Inferior parietal cortex (tissue), 1 donor: Measurements from ENCODE around the gene TFCP2.
A peak's percentile ranks its signal among the peaks of the same experiment; 100 is the strongest.
"Not testable (repeated sequence)": the region's sequence is repeated elsewhere in the genome, so short reads cannot be mapped to it uniquely, and the experiment has no call there.

Source experiments
- DNase-seq: peaks from one replicate; pipeline ENCODE4 v3.0.0-alpha.2; 2016; ENCODE audit errors: extremely low spot score

TFCP2 gene, protein sequence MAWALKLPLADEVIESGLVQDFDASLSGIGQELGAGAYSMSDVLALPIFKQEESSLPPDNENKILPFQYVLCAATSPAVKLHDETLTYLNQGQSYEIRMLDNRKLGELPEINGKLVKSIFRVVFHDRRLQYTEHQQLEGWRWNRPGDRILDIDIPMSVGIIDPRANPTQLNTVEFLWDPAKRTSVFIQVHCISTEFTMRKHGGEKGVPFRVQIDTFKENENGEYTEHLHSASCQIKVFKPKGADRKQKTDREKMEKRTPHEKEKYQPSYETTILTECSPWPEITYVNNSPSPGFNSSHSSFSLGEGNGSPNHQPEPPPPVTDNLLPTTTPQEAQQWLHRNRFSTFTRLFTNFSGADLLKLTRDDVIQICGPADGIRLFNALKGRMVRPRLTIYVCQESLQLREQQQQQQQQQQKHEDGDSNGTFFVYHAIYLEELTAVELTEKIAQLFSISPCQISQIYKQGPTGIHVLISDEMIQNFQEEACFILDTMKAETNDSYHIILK

GRCh38 chr12:51172515-51173431 is at the start of gene TFCP2:
Gene TFCP2, minus strand, starts transcription at chr12:51173135. Its CDS starts 713 bp downstream, at chr12:51172422.
- peak; percentile 96 for DNase-seq

- DNase-seq: no peak
These were observed 49.5 kb upstream of the TFCP2 start for GRCh38 chr12:51222461-51222860.

DNA sequence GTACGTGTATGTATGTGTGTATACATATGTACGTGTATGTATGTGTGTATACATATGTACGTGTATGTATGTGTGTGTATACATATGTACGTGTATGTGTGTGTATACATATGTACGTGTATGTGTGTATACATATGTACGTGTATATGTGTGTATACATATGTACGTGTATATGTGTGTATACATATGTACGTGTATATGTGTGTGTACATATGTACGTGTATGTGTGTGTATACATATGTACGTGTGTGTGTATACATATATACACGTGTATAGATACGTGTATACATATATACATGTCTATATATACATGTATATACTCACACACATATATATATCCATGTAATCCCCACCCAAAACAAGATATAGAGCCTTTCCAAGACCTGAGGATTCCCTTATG is 46.9 kb upstream of the TFCP2 start:
- not testable (repeated sequence) for DNase-seq

DNA sequence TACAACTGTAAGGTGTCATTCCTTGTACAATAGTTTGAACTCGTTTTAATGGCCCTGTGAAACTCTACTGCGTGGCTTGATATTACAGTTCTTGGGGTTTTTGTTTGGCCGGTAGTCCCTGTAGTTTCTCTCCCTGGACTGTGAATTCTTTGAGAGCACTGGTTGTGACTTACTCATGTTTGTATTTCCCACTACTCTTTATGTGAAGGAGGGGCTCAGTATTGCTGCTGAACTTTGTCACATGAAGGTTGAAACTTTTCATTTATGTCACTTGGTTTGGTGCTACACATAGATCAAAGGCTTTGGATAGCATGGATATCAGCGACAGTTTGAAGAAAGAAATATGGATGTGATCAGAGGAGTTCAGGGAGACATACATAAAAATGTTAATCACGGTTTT is 46.4 kb upstream of the TFCP2 start:
- no peak for DNase-seq

- no peak for DNase-seq
These were observed 45.7 kb upstream of the TFCP2 start for GRCh38 chr12:51218607-51219161.

GRCh38 chr12:51217968-51218606 is 45.2 kb upstream of the TFCP2 start, which contains the start of gene POU6F1:
Gene POU6F1, minus strand, starts transcription at chr12:51218062. Its CDS starts 11,226 bp downstream, at chr12:51206836.
- peak; percentile 78 for DNase-seq

- no peak for DNase-seq
These were observed 44.4 kb upstream of the TFCP2 start for GRCh38 chr12:51217133-51217967.

GRCh38 chr12:51216642-51217041 is 43.7 kb upstream of the TFCP2 start:
- no peak for DNase-seq

DNA sequence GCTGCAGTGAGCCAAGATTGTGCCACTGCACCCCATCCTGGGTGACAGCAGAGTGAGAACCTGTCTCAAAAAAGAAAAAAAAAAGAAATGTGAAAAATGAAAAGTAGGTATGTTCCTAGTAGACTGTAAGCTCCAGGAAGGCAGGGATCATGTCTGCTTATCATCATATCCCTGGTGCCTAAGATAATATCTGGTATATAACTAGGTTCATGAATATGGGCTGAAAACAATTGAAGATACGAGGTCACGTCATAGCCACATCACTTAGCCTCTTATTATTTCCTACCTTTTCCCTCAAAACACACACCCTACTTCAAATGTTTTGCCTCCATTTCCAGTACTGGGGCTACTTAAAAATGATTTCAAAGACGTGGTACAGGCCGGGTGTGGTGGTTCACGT is 42.0 kb upstream of the TFCP2 start:
- DNase-seq: no peak

- DNase-seq: no peak
These were observed 37.9 kb upstream of the TFCP2 start for GRCh38 chr12:51210690-51211395.

- no peak for DNase-seq
These were observed 36.3 kb upstream of the TFCP2 start for GRCh38 chr12:51209259-51209658.

- no peak for DNase-seq
These were observed 35.2 kb upstream of the TFCP2 start for GRCh38 chr12:51208016-51208660.

DNA sequence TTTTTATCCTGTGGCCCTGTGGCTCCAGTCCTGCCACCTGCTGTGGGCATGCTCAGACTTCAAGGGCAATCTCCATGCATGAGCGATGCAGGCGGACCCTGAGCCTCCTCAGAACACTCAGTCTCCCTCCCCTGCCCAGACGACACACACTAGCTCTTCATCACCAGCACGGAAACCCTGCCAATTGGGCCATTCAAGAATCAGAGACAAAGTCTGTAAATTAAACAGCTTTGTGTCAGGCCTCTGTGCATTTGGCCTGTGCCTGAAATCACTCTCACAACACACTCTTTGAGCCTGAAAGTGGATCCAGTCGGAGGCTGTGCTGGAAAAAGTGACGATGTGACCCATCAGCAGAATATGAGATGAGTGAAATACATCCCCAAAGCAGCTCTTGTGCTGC is 32.4 kb upstream of the TFCP2 start:
- DNase-seq: no peak

DNA sequence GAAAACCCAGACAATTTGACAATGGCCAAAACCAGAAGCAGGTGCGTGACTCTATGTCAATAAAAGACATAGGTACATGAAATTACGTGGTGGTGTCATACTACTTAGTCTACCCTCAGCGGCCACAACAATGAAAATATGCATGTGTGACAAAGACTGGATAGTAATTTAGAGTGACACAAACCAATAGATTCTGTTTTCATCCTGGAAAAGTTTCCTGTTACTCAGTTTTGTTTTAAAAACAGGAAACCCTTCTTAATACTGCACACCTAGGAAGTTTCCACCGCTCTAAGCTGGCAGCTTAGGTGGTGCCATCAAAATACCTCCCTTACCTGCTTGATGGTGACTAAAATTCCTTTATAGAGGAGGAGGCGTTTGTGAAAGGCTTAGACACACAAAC is 29.8 kb upstream of the TFCP2 start:
- no peak for DNase-seq

- DNase-seq: no peak
These were observed 27.9 kb upstream of the TFCP2 start for GRCh38 chr12:51200806-51201205.

DNA sequence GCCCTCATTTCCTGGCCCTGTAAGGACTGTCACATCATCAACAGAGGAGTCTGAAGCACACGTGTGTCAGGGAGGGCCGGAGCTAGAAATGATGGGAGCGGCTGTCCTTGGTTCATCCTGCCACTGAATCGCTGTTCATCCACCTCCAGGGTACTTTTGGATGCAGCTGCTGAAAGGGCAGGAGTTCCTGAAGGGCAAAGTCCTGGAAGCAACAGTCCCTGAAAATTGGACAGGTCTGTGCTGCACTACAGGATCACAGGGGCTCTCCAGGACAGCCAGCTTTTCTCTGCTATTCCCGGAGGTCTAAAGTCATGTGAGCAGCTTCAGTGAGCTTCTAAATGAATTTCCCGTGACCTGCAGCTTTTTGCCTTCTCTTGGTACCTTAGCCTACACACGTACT is 27.2 kb upstream of the TFCP2 start:
- no peak for DNase-seq

- no peak for DNase-seq
These were observed 26.5 kb upstream of the TFCP2 start for GRCh38 chr12:51199366-51199945.

DNA sequence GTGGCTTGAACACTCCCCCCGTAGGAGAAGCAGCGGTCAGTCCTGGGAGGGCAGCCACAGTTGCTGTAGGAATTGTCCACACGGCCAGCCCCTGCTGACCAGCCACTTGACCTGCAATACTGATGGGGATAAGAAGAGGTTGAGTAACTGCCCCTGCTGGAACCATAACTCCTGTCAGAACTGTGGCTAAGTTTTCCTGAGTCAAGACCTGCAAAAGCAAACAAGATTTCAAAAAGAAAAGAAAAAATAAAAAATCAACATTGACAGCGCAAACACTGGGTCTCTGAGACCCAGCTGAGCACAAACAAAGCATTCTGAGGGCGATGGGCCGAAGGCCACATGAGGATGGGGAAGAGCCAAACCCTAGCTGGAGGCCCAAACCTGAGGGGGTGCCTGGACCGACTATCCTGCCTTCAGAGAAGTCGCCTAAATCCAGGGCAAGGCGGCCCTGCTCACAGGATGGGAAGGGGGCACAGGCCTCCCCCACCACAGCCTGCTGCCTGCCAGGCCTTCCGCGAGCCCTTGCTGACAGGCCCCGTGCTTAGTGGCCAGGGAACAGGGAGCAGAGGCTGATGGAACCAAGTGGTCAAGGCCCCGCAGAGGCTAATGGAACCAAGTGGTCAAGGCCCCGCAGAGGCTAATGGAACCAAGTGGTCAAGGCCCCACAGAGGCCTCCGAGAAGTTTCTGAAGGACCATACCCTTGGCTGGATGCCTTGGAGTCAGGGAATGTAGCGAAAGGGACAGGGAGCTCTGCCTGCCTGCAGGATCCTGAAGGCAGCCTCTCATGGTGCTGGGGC is 25.8 kb upstream of the TFCP2 start:
- no peak for DNase-seq
